MCF 10A (cell line): Measurements from ENCODE around the gene PTPRR. TPM values are rescaled to one million over a fixed set of nuclear protein-coding genes. Genes with fewer than 3 reads are reported as not detected.

Source experiments
- BruUV-seq: library from RNA; stranded (reverse); fragments of 400-500 nt; replicated peaks from 2 replicates; lab custom pipeline; 2021; lab: Mats Ljungman, UMichigan
- CTCF ChIA-PET: fragments of 300-600 bp; sonication (Branson Sonifier 250); formaldehyde crosslinking; extraction: SDS; loops from one replicate; lab custom pipeline; 2021; ENCODE audit warnings: antibody characterized with exemption, inconsistent platforms; lab: Yijun Ruan, JAX
- POLR2A ChIA-PET: fragments of 300-600, 350-650 bp; sonication (Branson Sonifier 250); formaldehyde crosslinking; extraction: SDS; loops from one replicate; lab custom pipeline; 2020; ENCODE audit warnings: antibody characterized with exemption, inconsistent platforms; lab: Yijun Ruan, JAX
- DNase-seq: peaks from one replicate; pipeline ENCODE4 v3.0.0-alpha.2; 2018; ENCODE audit not compliant: unreplicated experiment
- H3K27ac Mint-ChIP-seq: one replicate; pipeline ENCODE4 v1.8.0; 2022; ENCODE audit warnings: mild to moderate bottlenecking, low read depth, mixed read lengths; ENCODE audit not compliant: unreplicated experiment
- H3K27me3 Mint-ChIP-seq: one replicate; pipeline ENCODE4 v1.8.0; 2022; ENCODE audit warnings: mixed read lengths; ENCODE audit not compliant: insufficient read depth, unreplicated experiment
- H3K36me3 Mint-ChIP-seq: one replicate; pipeline ENCODE4 v1.8.0; 2022; ENCODE audit warnings: mild to moderate bottlenecking, moderate library complexity, mixed read lengths; ENCODE audit not compliant: insufficient read depth, unreplicated experiment
- H3K4me1 Mint-ChIP-seq: one replicate; pipeline ENCODE4 v1.8.0; 2022; ENCODE audit warnings: mixed read lengths; ENCODE audit not compliant: insufficient read depth, unreplicated experiment
- H3K4me3 Mint-ChIP-seq: one replicate; pipeline ENCODE4 v1.8.0; 2022; ENCODE audit warnings: mild to moderate bottlenecking, moderate library complexity, mixed read lengths; ENCODE audit not compliant: unreplicated experiment
- H3K9me3 Mint-ChIP-seq: one replicate; pipeline ENCODE4 v1.8.0; 2022; ENCODE audit warnings: mixed read lengths; ENCODE audit not compliant: unreplicated experiment
- CTCF ChIP-seq: fragments of 200-600 bp; IDR thresholded peaks from one replicate; pipeline ENCODE4 v1.8.0; 2022; ENCODE audit warnings: antibody characterized with exemption, mild to moderate bottlenecking; ENCODE audit not compliant: unreplicated experiment
- intact Hi-C: fragments of 100-400 bp; cut with micrococcal nuclease; formaldehyde crosslinking; loops from 2 replicates; pipeline ENCODE4 v1.14.1; 2022
- total RNA-seq: library from RNA; stranded (reverse); gene quantifications from 2 replicates; pipeline ENCODE4 v1.2.3, GENCODE V29; 2022

Gene PTPRR
- total RNA-seq, 1 experiment from 2014 or later: not detected

DNA sequence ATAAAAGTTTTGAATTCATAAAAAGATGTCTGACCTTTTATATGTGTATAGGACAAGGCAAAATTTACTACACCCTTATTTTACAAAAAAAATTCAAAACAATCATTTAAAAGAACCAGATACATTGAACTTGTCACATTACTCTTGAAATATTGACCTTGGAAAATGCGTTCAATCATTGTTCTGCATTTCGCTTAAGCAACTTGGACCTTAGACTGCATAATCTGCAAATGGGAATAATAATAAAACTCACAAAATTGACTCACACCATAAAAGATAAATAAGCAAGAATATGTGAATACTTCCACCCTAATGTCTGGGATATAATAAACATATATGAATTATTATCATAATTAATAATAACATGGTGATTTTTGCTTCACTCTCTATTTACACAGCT, 213.9 kb downstream of the PTPRR start:
- peaks cover 18% of the 10 kb centered on the region for H3K27me3 Mint-ChIP-seq
- intact Hi-C loops: no loop called here
- CTCF ChIA-PET: interaction anchor here (0.6 kb wide), 1 partner anchor 501 kb away, joined by 3 read pairs; no protein-coding TSS in a partner anchor
- H3K4me1 Mint-ChIP-seq: no peaks in the 10 kb centered on the region
- POLR2A ChIA-PET: interaction anchor here (0.6 kb wide), 1 partner anchor 176 kb away, joined by 4 read pairs; no protein-coding TSS in a partner anchor
- no peak for DNase-seq
- no peak for TF ChIP-seq CTCF
- no peak overlapping the region for H3K4me3 Mint-ChIP-seq
- H3K27ac Mint-ChIP-seq: no peak overlapping the region
- no TSS peak for BruUV-seq
- H3K36me3 Mint-ChIP-seq: no peaks in the 10 kb centered on the region
- no peaks in the 10 kb centered on the region for H3K9me3 Mint-ChIP-seq

DNA sequence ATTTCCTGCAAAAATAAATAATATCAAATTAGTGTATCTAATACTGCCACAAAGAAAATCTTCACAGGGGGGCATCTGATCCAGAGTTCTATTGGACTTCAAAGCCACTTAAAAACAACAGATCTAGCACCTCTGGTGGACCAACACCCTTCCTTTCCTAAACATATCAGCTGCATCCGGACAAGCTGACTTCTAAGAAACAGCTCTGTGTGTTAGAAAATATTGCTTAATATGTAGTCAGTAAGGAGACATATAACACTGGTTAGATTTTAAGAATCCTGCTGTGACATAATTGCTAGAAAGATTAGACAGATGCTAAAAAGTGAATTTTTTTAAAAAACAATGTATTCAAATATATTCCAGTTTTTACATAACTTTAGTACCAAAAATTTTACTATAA, 222.2 kb downstream of the PTPRR start:
- intact Hi-C loops: no loop called here
- no peaks in the 10 kb centered on the region for H3K36me3 Mint-ChIP-seq
- H3K27me3 Mint-ChIP-seq: peaks cover 7% of the 10 kb centered on the region
- H3K4me3 Mint-ChIP-seq: no peak overlapping the region
- no peaks in the 10 kb centered on the region for H3K4me1 Mint-ChIP-seq
- no peaks in the 10 kb centered on the region for H3K9me3 Mint-ChIP-seq
- TF ChIP-seq CTCF: no peak
- no peak for DNase-seq
- BruUV-seq: no TSS peak
- ChIA-PET POLR2A (no interaction called here), CTCF (interaction anchor here (1.1 to 1.3 kb wide), 2 partner anchors 107 to 1129 kb away, joined by 3 read pairs; no protein-coding TSS in a partner anchor)
- no peak overlapping the region for H3K27ac Mint-ChIP-seq

DNA sequence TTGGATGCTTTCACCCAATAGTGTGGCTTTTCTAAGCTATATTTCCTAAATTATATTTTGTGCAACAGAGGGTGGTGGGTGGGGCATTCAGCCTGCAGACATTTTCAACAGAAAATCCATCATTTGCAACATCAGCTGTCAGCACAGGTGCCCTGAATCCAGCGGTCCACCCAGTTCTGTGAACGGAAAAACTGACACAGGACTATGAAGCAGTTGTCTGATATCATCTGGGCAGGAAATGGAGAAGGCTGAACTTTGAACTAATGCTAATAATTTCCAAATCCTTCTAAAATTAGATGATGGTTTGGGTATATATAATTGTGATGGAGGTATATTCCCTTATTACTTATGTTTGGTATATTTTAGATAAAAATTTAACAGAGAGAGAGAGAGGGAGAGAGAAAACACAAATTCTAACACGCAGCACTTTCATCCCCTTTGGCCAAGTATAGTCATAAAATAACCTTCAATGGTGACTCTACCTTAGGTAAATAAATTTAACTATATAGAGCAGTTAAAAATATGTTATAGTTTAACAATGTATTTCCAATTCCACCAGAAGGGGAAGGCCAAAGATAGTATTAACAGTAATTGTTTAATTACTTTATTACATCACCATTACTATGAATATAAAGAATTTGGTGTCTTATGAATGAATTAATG, 225.0 kb downstream of the PTPRR start:
- Mint-ChIP-seq H3K27me3 (peaks cover 7% of the 10 kb centered on the region), H3K9me3 (no peaks in the 10 kb centered on the region), H3K4me1 (no peaks in the 10 kb centered on the region), H3K27ac (no peak overlapping the region), H3K4me3 (no peak overlapping the region), H3K36me3 (no peaks in the 10 kb centered on the region)
- DNase-seq: no peak
- TF ChIP-seq CTCF: no peak
- ChIA-PET POLR2A (interaction anchor here (0.7 kb wide), 2 partner anchors 14 to 140 kb away, joined by 3 read pairs; no protein-coding TSS in a partner anchor), CTCF (interaction anchor here (0.6 to 0.7 kb wide), 4 partner anchors 30 to 1437 kb away, joined by 3 to 6 read pairs (median 5); no protein-coding TSS in a partner anchor)
- no TSS peak for BruUV-seq
- intact Hi-C loops: no loop called here

GRCh38 chr12:70692681-70693288, 227.8 kb downstream of the PTPRR start:
- no peaks in the 10 kb centered on the region for H3K36me3 Mint-ChIP-seq
- no peak overlapping the region for H3K27ac Mint-ChIP-seq
- H3K4me1 Mint-ChIP-seq: no peaks in the 10 kb centered on the region
- peak; percentile 46 for TF ChIP-seq CTCF
- intact Hi-C loops: loop anchor here (1.0 kb wide), 1 partner anchor 102 kb away; no protein-coding TSS in a partner anchor
- H3K9me3 Mint-ChIP-seq: no peaks in the 10 kb centered on the region
- ChIA-PET CTCF (interaction anchor here (0.7 to 2.3 kb wide), 15 partner anchors 11 to 117 kb away, joined by 3 to 6 read pairs (median 4); no protein-coding TSS in a partner anchor), POLR2A (interaction anchor here (0.7 kb wide), 1 partner anchor 29 kb away, joined by 3 read pairs; no protein-coding TSS in a partner anchor)
- peak; percentile 37 for DNase-seq
- no peak overlapping the region for H3K4me3 Mint-ChIP-seq
- no TSS peak for BruUV-seq
- H3K27me3 Mint-ChIP-seq: no peaks in the 10 kb centered on the region
